Measurements from ENCODE around the gene MTO1.

DNA sequence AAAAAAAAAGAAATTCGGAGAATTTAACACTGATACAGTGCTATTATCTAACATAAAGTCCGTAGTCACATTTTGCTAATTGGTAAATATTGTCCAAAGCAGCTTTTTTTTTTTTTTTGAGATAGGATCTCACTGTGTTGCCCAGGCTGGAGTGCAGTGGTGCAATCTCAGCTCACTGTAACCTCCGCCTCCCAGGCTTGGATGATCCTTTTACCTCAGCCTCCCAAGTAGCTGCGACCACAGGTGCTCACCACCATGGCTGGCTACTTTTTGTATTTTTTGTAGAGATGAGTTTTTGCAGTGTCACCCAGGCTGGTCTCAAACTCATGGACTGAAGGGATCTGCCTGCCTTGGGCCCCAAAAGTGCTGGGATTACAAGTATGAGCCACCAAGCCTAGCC is 15.9 kb downstream of the MTO1 start:
- TF ChIP-seq, protein P1, sequence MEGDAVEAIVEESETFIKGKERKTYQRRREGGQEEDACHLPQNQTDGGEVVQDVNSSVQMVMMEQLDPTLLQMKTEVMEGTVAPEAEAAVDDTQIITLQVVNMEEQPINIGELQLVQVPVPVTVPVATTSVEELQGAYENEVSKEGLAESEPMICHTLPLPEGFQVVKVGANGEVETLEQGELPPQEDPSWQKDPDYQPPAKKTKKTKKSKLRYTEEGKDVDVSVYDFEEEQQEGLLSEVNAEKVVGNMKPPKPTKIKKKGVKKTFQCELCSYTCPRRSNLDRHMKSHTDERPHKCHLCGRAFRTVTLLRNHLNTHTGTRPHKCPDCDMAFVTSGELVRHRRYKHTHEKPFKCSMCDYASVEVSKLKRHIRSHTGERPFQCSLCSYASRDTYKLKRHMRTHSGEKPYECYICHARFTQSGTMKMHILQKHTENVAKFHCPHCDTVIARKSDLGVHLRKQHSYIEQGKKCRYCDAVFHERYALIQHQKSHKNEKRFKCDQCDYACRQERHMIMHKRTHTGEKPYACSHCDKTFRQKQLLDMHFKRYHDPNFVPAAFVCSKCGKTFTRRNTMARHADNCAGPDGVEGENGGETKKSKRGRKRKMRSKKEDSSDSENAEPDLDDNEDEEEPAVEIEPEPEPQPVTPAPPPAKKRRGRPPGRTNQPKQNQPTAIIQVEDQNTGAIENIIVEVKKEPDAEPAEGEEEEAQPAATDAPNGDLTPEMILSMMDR (IDR thresholded peaks at IDR 0.05; ENCODE audit: low read depth, low read length), result no peak
- TF ChIP-seq EZH2phosphoT487 (IDR thresholded peaks at IDR 0.05; ENCODE audit: low read depth), result no peak
